ENCODE results near the gene KCNJ12.
"Not testable (repeated sequence)": the region's sequence is repeated elsewhere in the genome, so short reads cannot be mapped to it uniquely, and the experiment has no call there.

Gene KCNJ12

DNA sequence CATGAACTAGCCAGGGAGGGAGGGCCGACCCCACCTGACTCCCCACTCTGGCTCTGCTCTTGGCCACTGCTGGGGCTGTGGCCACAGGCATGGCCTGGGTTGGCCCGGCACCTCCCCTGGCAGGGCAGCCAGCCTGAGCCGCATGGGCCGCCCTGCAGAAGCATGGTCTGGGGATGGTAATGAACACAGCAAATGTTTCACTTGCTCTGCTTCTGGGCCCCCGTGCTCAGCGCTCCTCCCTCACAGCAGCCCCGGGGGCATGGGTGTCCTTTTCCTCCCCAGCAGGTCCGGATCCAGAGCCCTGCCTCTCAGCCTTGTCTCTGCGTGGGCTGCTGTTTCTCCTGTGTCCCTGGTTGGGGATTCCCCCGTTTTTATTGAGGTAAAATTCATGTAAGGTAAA is 30.9 kb upstream of the KCNJ12 start:
- DNase-seq (ENCODE audit: low read depth) = peak; percentile 12
- TF ChIP-seq, protein P1, sequence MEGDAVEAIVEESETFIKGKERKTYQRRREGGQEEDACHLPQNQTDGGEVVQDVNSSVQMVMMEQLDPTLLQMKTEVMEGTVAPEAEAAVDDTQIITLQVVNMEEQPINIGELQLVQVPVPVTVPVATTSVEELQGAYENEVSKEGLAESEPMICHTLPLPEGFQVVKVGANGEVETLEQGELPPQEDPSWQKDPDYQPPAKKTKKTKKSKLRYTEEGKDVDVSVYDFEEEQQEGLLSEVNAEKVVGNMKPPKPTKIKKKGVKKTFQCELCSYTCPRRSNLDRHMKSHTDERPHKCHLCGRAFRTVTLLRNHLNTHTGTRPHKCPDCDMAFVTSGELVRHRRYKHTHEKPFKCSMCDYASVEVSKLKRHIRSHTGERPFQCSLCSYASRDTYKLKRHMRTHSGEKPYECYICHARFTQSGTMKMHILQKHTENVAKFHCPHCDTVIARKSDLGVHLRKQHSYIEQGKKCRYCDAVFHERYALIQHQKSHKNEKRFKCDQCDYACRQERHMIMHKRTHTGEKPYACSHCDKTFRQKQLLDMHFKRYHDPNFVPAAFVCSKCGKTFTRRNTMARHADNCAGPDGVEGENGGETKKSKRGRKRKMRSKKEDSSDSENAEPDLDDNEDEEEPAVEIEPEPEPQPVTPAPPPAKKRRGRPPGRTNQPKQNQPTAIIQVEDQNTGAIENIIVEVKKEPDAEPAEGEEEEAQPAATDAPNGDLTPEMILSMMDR (IDR thresholded peaks at IDR 0.05; ENCODE audit: insufficient read depth, low read depth, low read length, missing control alignments) = no peak
- no peak overlapping the region for H3K4me3 ChIP-seq (ENCODE audit: low read length)

DNA sequence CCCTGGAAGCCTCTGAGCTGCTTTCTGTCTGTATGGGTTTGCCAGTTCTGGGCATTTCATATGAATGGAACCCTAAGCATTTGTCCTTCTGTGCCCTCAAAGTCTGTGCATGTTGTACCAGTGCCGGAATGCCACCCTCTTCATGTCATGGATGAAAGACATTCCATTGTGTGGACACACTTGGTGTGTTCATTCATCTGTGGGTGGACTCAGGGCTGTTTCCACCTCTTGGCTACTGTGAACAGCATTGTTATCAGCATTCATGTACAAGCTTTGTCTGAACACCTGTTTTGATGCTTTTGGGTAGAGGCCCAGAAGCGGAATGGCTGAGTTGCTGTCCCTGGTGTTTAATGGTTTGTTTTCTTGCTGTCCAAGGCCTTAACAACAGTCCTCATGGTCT is 30.1 kb upstream of the KCNJ12 start:
- not testable (repeated sequence) for H3K4me3 ChIP-seq (ENCODE audit: low read length); DNase-seq (ENCODE audit: low read depth)

DNA sequence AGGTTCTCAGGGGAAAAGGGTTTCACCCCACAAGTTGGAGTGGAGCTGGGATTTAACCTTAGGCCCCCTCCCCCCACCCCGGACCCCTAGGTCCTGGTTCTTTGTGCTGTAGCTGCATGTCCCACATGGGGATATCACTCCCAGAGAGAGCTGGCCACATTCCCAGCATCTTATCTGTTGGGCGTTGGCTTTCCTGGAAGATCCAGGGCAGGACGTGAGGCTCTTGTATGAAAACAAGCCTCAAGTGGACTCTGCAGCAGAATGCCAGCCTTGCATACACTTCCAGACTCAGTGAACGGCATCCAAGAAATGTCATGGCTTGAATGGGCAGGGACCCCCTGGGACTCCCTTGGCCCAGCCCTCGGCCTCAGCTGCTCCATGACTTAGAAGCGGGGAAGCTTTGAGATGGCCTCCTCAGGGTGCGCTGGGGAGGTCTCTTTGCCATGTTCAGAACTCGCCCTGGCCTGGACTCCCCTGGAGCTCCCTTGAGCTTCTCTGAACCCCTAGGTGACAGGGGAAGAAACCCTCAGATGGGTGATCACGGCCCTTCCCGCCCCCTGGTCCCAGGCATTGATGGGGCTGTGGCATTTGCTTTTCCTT is 29.4 kb upstream of the KCNJ12 start:
- not testable (repeated sequence) for DNase-seq (ENCODE audit: low read depth); H3K4me3 ChIP-seq (ENCODE audit: low read length)

DNA sequence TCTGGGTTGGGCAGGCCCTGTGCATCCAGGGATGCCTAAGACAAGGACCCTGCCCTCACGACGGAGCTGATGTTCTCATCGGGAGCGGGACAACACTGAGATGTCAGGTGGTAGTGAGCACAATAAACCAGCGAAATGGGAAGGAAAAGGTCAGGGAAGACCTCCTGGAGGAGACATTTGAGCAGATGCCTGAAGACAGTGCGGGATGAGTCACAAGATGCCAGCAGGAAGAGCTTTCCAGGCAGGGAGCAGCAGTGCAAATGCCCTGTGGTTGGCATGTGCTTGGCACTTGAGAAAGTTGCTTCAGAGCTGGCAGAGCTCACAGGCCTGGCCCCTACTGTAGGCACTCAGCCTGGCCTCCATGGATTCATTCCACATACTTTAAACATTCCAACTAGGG is 28.5 kb upstream of the KCNJ12 start:
- not testable (repeated sequence) for DNase-seq (ENCODE audit: low read depth); H3K4me3 ChIP-seq (ENCODE audit: low read length)

DNA sequence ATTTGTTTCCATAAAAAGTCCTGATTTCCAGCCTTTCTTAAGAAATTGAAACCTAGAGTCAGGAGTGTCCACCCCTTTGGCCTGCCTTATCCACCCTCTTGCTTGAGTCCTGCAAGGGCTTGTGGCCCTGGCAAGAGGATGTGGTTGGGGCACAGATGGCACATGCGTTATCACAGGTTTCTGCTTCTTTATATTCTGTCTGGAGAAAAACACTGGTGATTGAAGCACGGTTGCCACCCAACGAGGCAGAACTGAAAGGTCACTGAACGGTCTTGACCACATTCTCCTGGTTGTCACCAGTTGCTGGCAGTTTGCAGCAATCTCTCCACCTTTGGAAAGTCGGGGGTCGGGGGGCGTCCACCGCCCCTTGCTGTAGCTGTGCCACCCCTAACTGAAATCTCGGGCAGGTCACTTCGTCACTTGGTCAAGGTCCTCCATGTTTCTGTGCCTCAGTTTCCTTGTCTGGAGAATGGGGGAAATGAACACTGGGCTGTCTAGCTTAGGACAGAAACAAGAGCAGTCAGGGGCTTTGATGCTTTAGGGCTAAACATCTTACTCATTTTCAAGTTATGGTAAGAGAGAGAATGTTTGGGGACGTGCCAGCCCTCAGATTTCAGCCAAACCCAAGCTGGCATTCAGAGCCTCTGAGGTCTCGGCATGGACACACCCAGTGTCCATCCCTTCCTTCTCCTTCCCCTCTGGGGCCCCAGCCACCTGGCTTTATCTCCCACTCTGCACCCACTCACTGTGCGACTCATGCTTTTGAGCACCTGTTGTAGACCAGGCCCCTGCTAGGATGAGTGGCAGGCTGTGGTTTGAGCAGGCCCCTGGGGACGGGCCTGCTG is 27.9 kb upstream of the KCNJ12 start:
- not testable (repeated sequence) for H3K4me3 ChIP-seq (ENCODE audit: low read length); DNase-seq (ENCODE audit: low read depth)

DNA sequence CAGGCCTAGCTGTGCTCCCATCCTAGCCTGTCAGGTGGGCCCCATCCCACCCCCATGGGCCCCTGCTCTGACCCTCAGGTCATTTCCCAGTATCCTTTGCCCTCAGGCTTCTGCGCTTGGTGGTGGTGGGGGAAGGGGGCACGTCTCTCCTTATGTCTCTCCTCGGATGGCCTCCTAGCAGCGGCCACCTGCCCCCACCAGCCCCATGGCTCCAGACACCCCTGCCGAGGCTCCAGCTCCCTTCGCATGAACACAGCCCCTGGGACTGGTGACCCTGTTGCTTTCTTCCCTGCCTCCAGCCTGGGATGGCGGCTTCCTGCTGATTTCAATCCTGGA is 27.3 kb upstream of the KCNJ12 start:
- H3K4me3 ChIP-seq (ENCODE audit: low read length); DNase-seq (ENCODE audit: low read depth): not testable (repeated sequence)

DNA sequence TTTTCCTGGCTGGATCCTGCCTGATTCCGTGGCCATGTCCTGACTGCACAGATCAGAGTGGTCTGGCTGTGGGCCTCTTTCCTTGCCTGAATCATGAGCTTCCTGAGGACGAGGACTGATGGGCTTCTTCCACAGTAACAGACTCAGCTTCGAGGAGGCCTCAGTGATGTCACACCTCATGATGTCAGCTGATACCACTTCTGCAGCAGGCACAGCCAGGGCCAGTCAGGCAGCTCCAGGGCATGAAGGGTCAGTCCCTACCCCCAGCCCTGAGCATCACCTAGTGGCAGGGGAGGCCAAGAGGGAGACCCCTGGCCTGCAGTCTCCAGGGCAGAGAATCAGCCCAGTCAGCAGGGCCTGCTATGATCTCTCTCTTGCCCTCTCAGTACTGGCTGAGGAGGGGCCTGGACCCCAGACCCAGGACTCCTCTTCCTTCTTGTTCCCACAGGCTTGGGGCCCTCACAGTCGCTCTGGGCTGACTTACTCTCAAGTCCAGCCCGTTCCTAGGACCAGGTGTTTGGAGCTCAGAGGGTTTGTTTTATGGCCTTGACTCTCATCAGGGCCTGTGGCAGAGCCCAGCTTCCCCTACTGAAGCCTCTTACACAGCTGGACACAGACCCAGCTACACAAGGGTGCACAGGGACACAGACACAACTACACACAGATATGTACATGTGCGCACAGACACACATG is 26.7 kb upstream of the KCNJ12 start:
- not testable (repeated sequence) for DNase-seq (ENCODE audit: low read depth); H3K4me3 ChIP-seq (ENCODE audit: low read length)

DNA sequence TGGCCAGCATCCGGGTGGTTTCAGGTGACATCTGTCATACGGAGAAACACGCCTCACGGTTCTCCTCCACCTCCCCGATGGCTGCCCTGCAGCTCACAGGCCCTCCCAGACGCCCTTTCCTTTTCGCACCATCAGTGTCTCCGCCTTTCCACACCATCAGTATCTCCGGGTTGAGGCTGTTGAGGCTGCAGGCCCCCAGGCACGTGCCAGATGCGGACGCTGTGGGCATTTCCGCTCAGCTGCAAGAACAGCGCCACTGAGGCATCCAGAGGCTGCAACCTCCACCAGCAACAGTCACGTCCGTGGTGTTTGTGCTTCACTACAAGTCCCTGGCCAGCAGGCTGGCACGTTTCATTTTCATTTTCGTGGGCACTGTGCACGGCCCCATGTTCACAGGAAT is 25.7 kb upstream of the KCNJ12 start:
- H3K4me3 ChIP-seq (ENCODE audit: low read length); DNase-seq (ENCODE audit: low read depth): not testable (repeated sequence)

DNA sequence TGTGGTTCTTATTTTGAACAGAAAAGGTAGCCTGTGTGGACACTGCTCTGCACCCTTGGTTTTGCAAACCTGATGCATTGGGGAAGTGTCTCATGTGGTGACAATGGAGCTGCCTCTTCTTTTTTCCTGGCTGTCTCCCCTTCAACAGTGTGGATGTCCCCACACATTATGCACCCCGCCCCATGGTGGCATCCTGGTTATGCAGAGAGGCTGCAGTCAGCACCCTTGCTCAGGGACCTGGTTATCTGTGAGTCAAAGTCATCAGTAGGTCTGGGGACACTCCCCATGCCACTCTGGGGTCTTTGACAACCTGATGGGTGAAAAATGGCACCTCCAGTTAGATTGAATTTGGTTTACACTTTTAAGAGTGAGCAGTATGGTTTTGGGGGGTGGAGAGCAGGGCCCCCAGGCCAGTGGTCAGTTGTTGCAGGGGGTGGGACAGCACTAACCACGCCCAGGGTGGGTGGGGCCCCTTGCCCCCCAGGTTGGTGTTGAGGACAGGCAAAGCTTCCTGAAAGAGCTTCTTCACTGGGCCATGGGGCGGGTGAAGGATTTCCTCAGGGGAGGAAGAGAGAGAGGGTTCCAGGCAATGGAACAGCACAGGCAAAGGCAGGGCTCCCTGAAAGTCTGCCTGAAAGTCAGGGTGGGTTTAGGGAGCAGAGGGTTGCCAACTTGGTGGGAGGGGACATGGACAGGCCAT is 24.6 kb upstream of the KCNJ12 start:
- TF ChIP-seq, protein P1 (IDR thresholded peaks at IDR 0.05; ENCODE audit: insufficient read depth, low read depth, low read length, missing control alignments) = no peak
- DNase-seq (ENCODE audit: low read depth) = no peak

DNA sequence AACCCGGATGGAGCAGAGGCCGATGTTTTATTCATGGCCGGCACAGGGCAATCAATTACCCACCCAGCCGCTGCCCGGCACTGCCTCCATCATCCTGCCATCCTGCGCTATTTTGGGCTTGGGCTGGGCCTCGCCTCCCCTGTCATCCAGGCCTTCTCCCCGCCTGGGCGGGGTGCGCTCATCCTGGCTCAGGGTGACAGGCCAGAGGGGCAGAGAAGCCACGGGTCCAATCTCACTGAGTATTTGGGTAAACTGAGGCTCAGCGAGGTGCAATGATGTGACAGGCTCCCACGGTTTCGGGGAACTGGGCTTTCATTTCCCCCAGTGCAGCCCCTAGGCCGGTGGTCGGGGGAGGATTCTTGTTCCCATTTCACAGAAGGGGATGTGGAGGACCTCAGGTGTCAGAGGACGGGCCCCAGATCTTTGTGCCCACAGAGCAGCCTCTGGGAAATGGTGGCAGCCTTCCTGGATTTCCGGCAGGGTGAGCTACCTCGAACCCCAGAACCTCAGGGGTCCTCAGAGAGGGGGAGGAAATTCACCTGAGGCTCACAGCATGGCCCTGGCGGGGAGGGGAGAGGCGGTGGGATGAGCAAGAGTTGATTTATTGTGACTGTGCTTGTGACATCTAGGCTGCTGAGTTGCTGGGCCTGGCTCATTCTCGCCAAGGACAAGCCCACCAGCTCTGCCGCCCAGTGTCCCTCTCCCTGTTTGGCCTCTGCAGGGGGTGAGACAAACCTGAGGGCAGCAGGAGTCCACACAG is 23.8 kb upstream of the KCNJ12 start:
- no peak for DNase-seq (ENCODE audit: low read depth)
- no peak overlapping the region for H3K4me3 ChIP-seq (ENCODE audit: low read length)
- TF ChIP-seq, protein P1 (IDR thresholded peaks at IDR 0.05; ENCODE audit: insufficient read depth, low read depth, low read length, missing control alignments) = no peak

More for the DNA sequence above, 24.6 kb upstream of the KCNJ12 start:
- no peak overlapping the region for H3K4me3 ChIP-seq (ENCODE audit: low read length)

Data from epithelial cell of esophagus (primary cell).